GM12878 (cell line): ENCODE data around the gene ARHGDIA. TPM values are rescaled to one million over a fixed set of nuclear protein-coding genes. Genes with fewer than 3 reads are reported as not detected.

Source experiments
- ATF7 ChIP-seq: fragments of 450-650 bp; IDR thresholded peaks from 2 replicates; pipeline ENCODE4 v1.6.1; 2016; ENCODE audit warnings: low read depth, mild to moderate bottlenecking
- EED ChIP-seq: sonication (generic); IDR thresholded peaks from 2 replicates; pipeline ENCODE4 v1.6.1; 2016; ENCODE audit warnings: antibody characterized with exemption, low read depth
- FOS ChIP-seq: IDR thresholded peaks from 3 replicates; pipeline ENCODE4 v1.6.1; 2011; ENCODE audit warnings: borderline replicate concordance; ENCODE audit not compliant: insufficient read length; ENCODE audit errors: extremely low read depth
- IKZF2 ChIP-seq, 2 experiments: fragments of 450-650 bp; IDR thresholded peaks; 2 replicates each; pipeline ENCODE4 v1.6.1; 2017; ENCODE audit warnings: mild to moderate bottlenecking in 2 of 2, moderate library complexity in 2 of 2
- KAT2A ChIP-seq: conservative IDR thresholded peaks from 2 replicates; pipeline ENCODE4 v1.6.1; 2011; ENCODE audit warnings: low read depth, low read length; ENCODE audit not compliant: control insufficient read depth
- KDM1A ChIP-seq: fragments of 200-600 bp; sonication (generic); IDR thresholded peaks from 2 replicates; pipeline ENCODE4 v1.6.1; 2016; ENCODE audit warnings: borderline replicate concordance
- MXI1 ChIP-seq: fragments of 150-350 bp; IDR thresholded peaks from 2 replicates; pipeline ENCODE4 v1.6.1; 2011; ENCODE audit warnings: low read depth, mild to moderate bottlenecking, inconsistent platforms, low read length, improper control_type of control experiment
- NBN ChIP-seq: fragments of 450-650 bp; IDR thresholded peaks from 2 replicates; pipeline ENCODE4 v1.6.1; 2016
- NFYA ChIP-seq: IDR thresholded peaks from 2 replicates; pipeline ENCODE4 v1.6.1; 2011; ENCODE audit warnings: low read depth, mild to moderate bottlenecking, low read length, improper control_type of control experiment, borderline replicate concordance
- NFYB ChIP-seq: IDR thresholded peaks from 2 replicates; pipeline ENCODE4 v1.6.1; 2011; ENCODE audit warnings: low read depth, mild to moderate bottlenecking, low read length, improper control_type of control experiment, moderate library complexity; ENCODE audit not compliant: insufficient read depth
- NRF1 ChIP-seq: conservative IDR thresholded peaks from 2 replicates; pipeline ENCODE4 v1.6.1; 2011; ENCODE audit warnings: mild to moderate bottlenecking, low read depth, low read length, improper control_type of control experiment
- PML ChIP-seq: IDR thresholded peaks from 2 replicates; pipeline ENCODE4 v1.6.1; 2012; ENCODE audit warnings: low read length, inconsistent platforms
- RAD21 ChIP-seq: IDR thresholded peaks from 2 replicates; pipeline ENCODE4 v1.6.1; 2011; ENCODE audit warnings: mild to moderate bottlenecking, low read depth, low read length, moderate library complexity; ENCODE audit not compliant: insufficient read depth
- SIX5 ChIP-seq: IDR thresholded peaks from 2 replicates; pipeline ENCODE4 v1.6.1; 2011; ENCODE audit warnings: mild to moderate bottlenecking, low read depth, low read length, moderate library complexity; ENCODE audit not compliant: severe bottlenecking
- SRF ChIP-seq, 2 experiments: IDR thresholded peaks; 2 replicates each; pipeline ENCODE4 v1.6.1; 2011; ENCODE audit warnings: low read depth in 2 of 2, low read length in 2 of 2, mild to moderate bottlenecking in 1 of 2, moderate library complexity in 1 of 2
- SUZ12 ChIP-seq: fragments of 200-600 bp; sonication (generic); IDR thresholded peaks from one replicate; pipeline ENCODE4 v1.6.1; 2018; ENCODE audit warnings: antibody characterized with exemption, mild to moderate bottlenecking; ENCODE audit not compliant: unreplicated experiment
- TARDBP ChIP-seq: IDR thresholded peaks from 2 replicates; pipeline ENCODE4 v1.6.1; 2016; ENCODE audit warnings: borderline replicate concordance
- YY1 ChIP-seq: IDR thresholded peaks from 2 replicates; pipeline ENCODE4 v1.6.1; 2011; ENCODE audit warnings: low read depth, mild to moderate bottlenecking, low read length
- ZBTB11 ChIP-seq: fragments of 450-650 bp; formaldehyde crosslinking; IDR thresholded peaks from 2 replicates; pipeline ENCODE4 v1.5.0; 2022; ENCODE audit warnings: mild to moderate bottlenecking, missing genetic modification characterization
- ZNF24 ChIP-seq: fragments of 450-650 bp; IDR thresholded peaks from 2 replicates; pipeline ENCODE4 v1.6.1; 2017; ENCODE audit warnings: antibody characterized with exemption, mild to moderate bottlenecking
- ZNF384 ChIP-seq: IDR thresholded peaks from 2 replicates; pipeline ENCODE4 v1.6.1; 2012; ENCODE audit warnings: low read depth, mild to moderate bottlenecking, low read length, improper control_type of control experiment, borderline replicate concordance
- ZNF592 ChIP-seq: fragments of 450-650 bp; IDR thresholded peaks from 2 replicates; pipeline ENCODE4 v1.6.1; 2017; ENCODE audit warnings: mild to moderate bottlenecking, moderate library complexity
- ZSCAN29 ChIP-seq: fragments of 450-650 bp; IDR thresholded peaks from 2 replicates; pipeline ENCODE4 v1.6.1; 2017; ENCODE audit warnings: mild to moderate bottlenecking, moderate library complexity
- ZZZ3 ChIP-seq: IDR thresholded peaks from 2 replicates; pipeline ENCODE4 v1.6.1; 2011; ENCODE audit warnings: low read depth; ENCODE audit not compliant: control insufficient read depth, insufficient read length
- polyA plus RNA-seq, 11 experiments: library from polyadenylated mRNA; depleted of rRNA in 4 of 11; unstranded in 6 of 11; stranded (reverse) in 5 of 11; fragments of >200 nt; fragmentation: Nextera tagmentation in 4 of 11; fragmentation: Illumina TruSeq in 1 of 11; extraction: Ambion mirVana in 4 of 11; extraction: Trizol in 1 of 11; gene quantifications; 1 replicate in 1 of 11; 2 replicates in 10 of 11; pipeline versions ENCODE4 v1.2.1 to v1.2.3, GENCODE V29; 2011 to 2016; ENCODE audit warnings: inconsistent platforms in 2 of 11, missing spikeins in 2 of 11, low read depth in 1 of 11
- total RNA-seq, 4 experiments: library from RNA; depleted of rRNA in 3 of 4; stranded (reverse); fragments of >200 nt in 3 of 4; fragmentation: Illumina TruSeq in 1 of 4; extraction: Trizol in 1 of 4; gene quantifications; 2 replicates each; pipeline versions ENCODE4 v1.2.1 to v1.2.3, GENCODE V29; 2013 to 2021

Gene ARHGDIA
- total and polyA plus RNA-seq, 10 of the 15 experiments (the other 5 are each of a cell fraction or from before 2014, with no cell fraction given): 17.9 to 552 (median 169) TPM

- TF ChIP-seq NFYB (no peak), NFYA (no peak), FOS (no peak), RAD21 (no peak), ZNF384 (no peak), PML (no peak; the same call in 1 of the 2 replicates), MXI1 (no peak), ZBTB11 (CRISPR knock-in tag) (0 out of 2 replicates have a peak, but pooled peaks have one; percentile 3), ATF7 (no peak), KAT2A (no peak), NRF1 (no peak), SIX5 (no peak), EED (peak; percentile 26; the same call in 1 of the 2 replicates), ZSCAN29 (no peak), NBN (0 out of 2 replicates have a peak, but pooled peaks have one; percentile 31), SUZ12 (no peak), ZZZ3 (no peak), TARDBP (no peak; the same call in 1 of the 2 replicates), IKZF2 (IDR thresholded peaks at IDR 0.05) (no peak), SRF (IDR thresholded peaks at IDR 0.05; ENCODE audit: low read depth in 2 of 2, low read length in 2 of 2) (no peak), ZNF592 (no peak), ZNF24 (no peak), KDM1A (no peak), YY1 (no peak)
These were observed 3.8 kb downstream of the ARHGDIA start (continued) for GRCh38 chr17:81867170-81867990.
